WTC11 (cell line): Measurements from ENCODE around the gene TTC39C.

ENCODE experiments used
- CREB1 ChIP-seq: sonication (generic); formaldehyde crosslinking; IDR thresholded peaks from 2 replicates; pipeline ENCODE4 v1.8.0; 2023; ENCODE audit warnings: mild to moderate bottlenecking, missing genetic modification reagents
- ELF4 ChIP-seq: sonication (generic); formaldehyde crosslinking; IDR thresholded peaks from 2 replicates; pipeline ENCODE4 v1.8.1; 2022; ENCODE audit warnings: low read depth, mild to moderate bottlenecking, moderate library complexity, missing genetic modification reagents
- JUN ChIP-seq: sonication (generic); formaldehyde crosslinking; IDR thresholded peaks from 2 replicates; pipeline ENCODE4 v1.8.0; 2023; ENCODE audit warnings: mild to moderate bottlenecking, missing genetic modification reagents
- NR2C2 ChIP-seq: sonication (generic); formaldehyde crosslinking; IDR thresholded peaks from 2 replicates; pipeline ENCODE4 v1.8.0; 2022; ENCODE audit warnings: mild to moderate bottlenecking, missing genetic modification reagents
- TP53 ChIP-seq: sonication (generic); formaldehyde crosslinking; IDR thresholded peaks from 2 replicates; pipeline ENCODE4 v1.8.1; 2023; ENCODE audit warnings: mild to moderate bottlenecking, missing genetic modification reagents
- ZNF121 ChIP-seq: sonication (generic); formaldehyde crosslinking; IDR thresholded peaks from 2 replicates; pipeline ENCODE4 v1.8.0; 2023; ENCODE audit warnings: missing genetic modification reagents
- ZNF138 ChIP-seq: sonication (generic); formaldehyde crosslinking; conservative IDR thresholded peaks from 2 replicates; pipeline ENCODE4 v1.8.1; 2022; ENCODE audit warnings: mild to moderate bottlenecking, moderate library complexity, missing genetic modification reagents
- ZNF232 ChIP-seq: sonication (generic); formaldehyde crosslinking; IDR thresholded peaks from 2 replicates; pipeline ENCODE4 v1.8.0; 2022; ENCODE audit warnings: mild to moderate bottlenecking, missing genetic modification reagents
- ZNF317 ChIP-seq: sonication (generic); formaldehyde crosslinking; IDR thresholded peaks from 2 replicates; pipeline ENCODE4 v1.8.1; 2023; ENCODE audit warnings: low read depth, mild to moderate bottlenecking, moderate library complexity, missing genetic modification reagents, borderline replicate concordance
- ZSCAN18 ChIP-seq: fragments of 250-450 bp; sonication (Bioruptor Pico); IDR thresholded peaks from 2 replicates; pipeline ENCODE4 v2.1.2; 2022; ENCODE audit warnings: mild to moderate bottlenecking, moderate library complexity
- TF ChIP-seq, protein P1 (sequence below): fragments of 200-600 bp; IDR thresholded peaks from 2 replicates; pipeline ENCODE4 v1.8.0; 2022; ENCODE audit warnings: antibody characterized with exemption
- TF ChIP-seq, protein P2 (sequence below): sonication (generic); formaldehyde crosslinking; IDR thresholded peaks from 2 replicates; pipeline ENCODE4 v1.8.1; 2022; ENCODE audit warnings: low read depth, mild to moderate bottlenecking, moderate library complexity, missing genetic modification reagents, borderline replicate concordance

DNA sequence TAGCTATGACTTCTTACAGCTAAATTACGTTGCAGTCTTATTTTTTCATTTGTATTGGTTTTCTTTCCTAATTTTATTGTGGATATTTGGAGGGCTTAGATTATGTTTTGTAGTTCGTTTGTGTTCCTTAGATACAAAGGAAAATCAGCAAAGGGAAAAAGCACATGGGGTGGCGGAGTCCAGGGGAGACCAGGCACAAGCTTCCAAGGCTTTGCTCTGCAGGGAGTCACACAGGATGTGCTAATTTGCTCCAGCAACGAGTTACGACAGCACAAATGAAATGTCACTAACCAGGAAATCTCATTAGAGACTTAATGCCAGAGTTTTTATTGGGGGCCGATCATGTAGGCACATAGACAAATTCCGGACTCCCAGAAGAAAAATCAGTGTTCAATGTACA is 63.8 kb downstream of the TTC39C start:
- TF ChIP-seq ZSCAN18 (CRISPR knock-in tag) (no peak), NR2C2 (CRISPR knock-in tag) (no peak), ZNF232 (CRISPR knock-in tag) (no peak), CREB1 (no peak), ZNF121 (CRISPR knock-in tag) (no peak), JUN (CRISPR knock-in tag) (no peak), TP53 (CRISPR knock-in tag) (no peak), ELF4 (CRISPR knock-in tag) (no peak), ZNF317 (CRISPR knock-in tag) (no peak), ZNF138 (CRISPR knock-in tag) (no peak)
- TF ChIP-seq, protein P1, sequence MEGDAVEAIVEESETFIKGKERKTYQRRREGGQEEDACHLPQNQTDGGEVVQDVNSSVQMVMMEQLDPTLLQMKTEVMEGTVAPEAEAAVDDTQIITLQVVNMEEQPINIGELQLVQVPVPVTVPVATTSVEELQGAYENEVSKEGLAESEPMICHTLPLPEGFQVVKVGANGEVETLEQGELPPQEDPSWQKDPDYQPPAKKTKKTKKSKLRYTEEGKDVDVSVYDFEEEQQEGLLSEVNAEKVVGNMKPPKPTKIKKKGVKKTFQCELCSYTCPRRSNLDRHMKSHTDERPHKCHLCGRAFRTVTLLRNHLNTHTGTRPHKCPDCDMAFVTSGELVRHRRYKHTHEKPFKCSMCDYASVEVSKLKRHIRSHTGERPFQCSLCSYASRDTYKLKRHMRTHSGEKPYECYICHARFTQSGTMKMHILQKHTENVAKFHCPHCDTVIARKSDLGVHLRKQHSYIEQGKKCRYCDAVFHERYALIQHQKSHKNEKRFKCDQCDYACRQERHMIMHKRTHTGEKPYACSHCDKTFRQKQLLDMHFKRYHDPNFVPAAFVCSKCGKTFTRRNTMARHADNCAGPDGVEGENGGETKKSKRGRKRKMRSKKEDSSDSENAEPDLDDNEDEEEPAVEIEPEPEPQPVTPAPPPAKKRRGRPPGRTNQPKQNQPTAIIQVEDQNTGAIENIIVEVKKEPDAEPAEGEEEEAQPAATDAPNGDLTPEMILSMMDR: no peak
- TF ChIP-seq, protein P2, sequence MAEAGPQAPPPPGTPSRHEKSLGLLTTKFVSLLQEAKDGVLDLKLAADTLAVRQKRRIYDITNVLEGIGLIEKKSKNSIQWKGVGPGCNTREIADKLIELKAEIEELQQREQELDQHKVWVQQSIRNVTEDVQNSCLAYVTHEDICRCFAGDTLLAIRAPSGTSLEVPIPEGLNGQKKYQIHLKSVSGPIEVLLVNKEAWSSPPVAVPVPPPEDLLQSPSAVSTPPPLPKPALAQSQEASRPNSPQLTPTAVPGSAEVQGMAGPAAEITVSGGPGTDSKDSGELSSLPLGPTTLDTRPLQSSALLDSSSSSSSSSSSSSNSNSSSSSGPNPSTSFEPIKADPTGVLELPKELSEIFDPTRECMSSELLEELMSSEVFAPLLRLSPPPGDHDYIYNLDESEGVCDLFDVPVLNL (CRISPR knock-in tag): no peak
